Endothelial cell of umbilical vein (primary cell): ENCODE results near the gene C1orf167. TPM values are rescaled to one million over a fixed set of nuclear protein-coding genes. Genes with fewer than 3 reads are reported as not detected.

Experiments
- BruUV-seq: library from RNA; stranded (reverse); fragments of 400-500 nt; replicated peaks from 2 replicates; lab custom pipeline; 2021; lab: Mats Ljungman, UMichigan
- CTCF ChIA-PET: fragments of 300-600, 350-600 bp; sonication (Branson Sonifier 250); formaldehyde crosslinking; loops from one replicate; lab custom pipeline; 2021; ENCODE audit warnings: antibody characterized with exemption, inconsistent platforms; lab: Charles Lee
- POLR2A ChIA-PET: fragments of 300-600, 350-600 bp; sonication (Branson Sonifier 250); formaldehyde crosslinking; loops from one replicate; lab custom pipeline; 2021; ENCODE audit warnings: antibody characterized with exemption, inconsistent platforms; lab: Charles Lee
- DNase-seq: peaks from one replicate; pipeline ENCODE4 v3.0.0-alpha.2; 2011; ENCODE audit warnings: low read depth, low spot score
- FAIRE-seq: peaks from 2 replicates; lab custom pipeline; 2011; peaks lifted over from hg19 to GRCh38; lab: Jason Lieb, UNC
- H2AFZ ChIP-seq: 2 replicates; pipeline ENCODE4 v1.6.0; 2012; ENCODE audit warnings: low read depth, low read length, control low read depth, inconsistent platforms
- H3K27ac ChIP-seq: 2 replicates; pipeline ENCODE4 v1.5.1; 2011; ENCODE audit warnings: low read depth, mild to moderate bottlenecking, control low read depth, low read length, moderate library complexity; ENCODE audit not compliant: insufficient read depth
- H3K27me3 ChIP-seq, 2 experiments: 2 replicates each; pipeline versions ENCODE4 v1.6.0 to v1.6.1; 2011; ENCODE audit warnings: low read length in 2 of 2, mixed read lengths in 1 of 2; ENCODE audit not compliant: control insufficient read depth in 2 of 2, insufficient read depth in 2 of 2
- H3K36me3 ChIP-seq, 2 experiments: 2 replicates in 1 of 2; 3 replicates in 1 of 2; pipeline ENCODE4 v1.5.1; 2011; ENCODE audit warnings: low read length in 2 of 2, mild to moderate bottlenecking in 1 of 2, moderate library complexity in 1 of 2; ENCODE audit not compliant: control insufficient read depth in 2 of 2, insufficient read depth in 2 of 2; ENCODE audit errors: extremely low read depth in 1 of 2
- H3K4me1 ChIP-seq: 3 replicates; pipeline ENCODE4 v1.5.1; 2011; ENCODE audit warnings: mild to moderate bottlenecking, low read length; ENCODE audit not compliant: control insufficient read depth, insufficient read depth; ENCODE audit errors: extremely low read depth
- H3K4me2 ChIP-seq: 2 replicates; pipeline ENCODE4 v1.6.1; 2011; ENCODE audit warnings: low read length, control low read depth, mixed read lengths; ENCODE audit not compliant: insufficient read depth
- H3K4me3 ChIP-seq, 3 experiments: fragments of 200-600 bp in 1 of 3; sonication (generic), shearing (Covaris generic) in 1 of 3; replicated peaks in 1 of 3; 2 replicates each; pipeline ENCODE4 v1.5.1; 2011 to 2016; ENCODE audit warnings: control low read depth in 3 of 3, low read length in 3 of 3, mild to moderate bottlenecking in 2 of 3, inconsistent platforms in 1 of 3, low read depth in 1 of 3, moderate library complexity in 1 of 3; ENCODE audit not compliant: insufficient read depth in 1 of 3
- H3K79me2 ChIP-seq: 2 replicates; pipeline ENCODE4 v1.6.0; 2012; ENCODE audit warnings: low read length, inconsistent platforms; ENCODE audit not compliant: control insufficient read depth, insufficient read depth
- H3K9ac ChIP-seq: replicated peaks from 2 replicates; pipeline ENCODE3; 2011; ENCODE audit warnings: low read length, control low read depth; ENCODE audit not compliant: insufficient read depth; ENCODE audit errors: extremely low read depth
- H3K9me1 ChIP-seq: replicated peaks from 3 replicates; pipeline ENCODE4 v1.6.0; 2011; ENCODE audit warnings: mild to moderate bottlenecking, low read length; ENCODE audit not compliant: control insufficient read depth, insufficient read depth; ENCODE audit errors: extremely low read depth
- H3K9me3 ChIP-seq: replicated peaks from 2 replicates; pipeline ENCODE4 v1.5.1; 2012; ENCODE audit warnings: low read length, inconsistent platforms; ENCODE audit not compliant: control insufficient read depth, insufficient read depth
- H4K20me1 ChIP-seq: replicated peaks from 2 replicates; pipeline ENCODE3; 2011; ENCODE audit warnings: mild to moderate bottlenecking, low read length; ENCODE audit not compliant: control insufficient read depth, insufficient read depth; ENCODE audit errors: extremely low read depth
- CTCF ChIP-seq, 2 donors: IDR thresholded peaks; 1 replicate in 1 of 2; 2 replicates in 1 of 2; pipeline ENCODE4 v1.5.1; 2011; ENCODE audit warnings: low read length in 2 of 2, mild to moderate bottlenecking in 2 of 2, moderate library complexity in 2 of 2, control low read depth in 1 of 2, inconsistent platforms in 1 of 2, low read depth in 1 of 2; ENCODE audit not compliant: insufficient read depth in 1 of 2; ENCODE audit errors: extremely low read depth in 1 of 2
- EZH2 ChIP-seq: IDR thresholded peaks from 2 replicates; pipeline ENCODE4 v1.6.1; 2012; ENCODE audit warnings: borderline replicate concordance, low read depth, mild to moderate bottlenecking, moderate library complexity, low read length, inconsistent platforms; ENCODE audit not compliant: severe bottlenecking
- FOS ChIP-seq: IDR thresholded peaks from 2 replicates; pipeline ENCODE4 v1.6.1; 2011; ENCODE audit warnings: mild to moderate bottlenecking, low read length, moderate library complexity, borderline replicate concordance; ENCODE audit not compliant: insufficient read depth
- GATA2 ChIP-seq: IDR thresholded peaks from 2 replicates; pipeline ENCODE4 v1.7.0; 2011; ENCODE audit warnings: low read depth, mild to moderate bottlenecking, moderate library complexity, mixed read lengths, low read length; ENCODE audit not compliant: insufficient read length, insufficient read depth
- JUN ChIP-seq: IDR thresholded peaks from 2 replicates; pipeline ENCODE4 v1.6.1; 2011; ENCODE audit warnings: borderline replicate concordance, low read depth; ENCODE audit not compliant: insufficient read length, insufficient read depth
- MAX ChIP-seq: IDR thresholded peaks from 2 replicates; pipeline ENCODE4 v1.6.1; 2011; ENCODE audit not compliant: insufficient read depth, insufficient read length
- MYC ChIP-seq: IDR thresholded peaks from one replicate; pipeline ENCODE4 v1.6.1; 2011; ENCODE audit warnings: mild to moderate bottlenecking, low read depth, low read length
- POLR2A ChIP-seq: IDR thresholded peaks from 2 replicates; pipeline ENCODE4 v1.6.1; 2012; ENCODE audit warnings: low read depth, mild to moderate bottlenecking, control low read depth, low read length
- POLR2AphosphoS5 ChIP-seq: IDR thresholded peaks from 2 replicates; pipeline ENCODE4 v1.6.1; 2012; ENCODE audit warnings: low read depth, mild to moderate bottlenecking, control low read depth, low read length, moderate library complexity; ENCODE audit not compliant: insufficient read depth
- dilution Hi-C: fragments of 300-500 bp; cut with MboI; formaldehyde crosslinking; loops from one replicate; pipeline ENCODE4 v1.15.0; 2019; ENCODE audit warnings: low sequenced_read_pairs; ENCODE audit not compliant: extremely low pct_ligation_motif_present
- intact Hi-C: fragments of 100-400 bp; cut with micrococcal nuclease; formaldehyde crosslinking; loops from one replicate; pipeline ENCODE4 v1.10.0; 2022
- polyA plus RNA-seq, 4 experiments: library from polyadenylated mRNA; depleted of rRNA in 3 of 4; stranded (reverse) in 3 of 4; unstranded in 1 of 4; fragments of >200 nt; gene quantifications; 2 replicates each; pipeline versions ENCODE4 v1.2.1 to v1.2.3, GENCODE V29; 2011 to 2012; ENCODE audit warnings: missing spikeins in 1 of 4
- total RNA-seq: library from RNA; stranded (reverse); gene quantifications from 2 replicates; pipeline ENCODE4 v1.2.3, GENCODE V29; 2021

The C1orf167 gene
- total and polyA plus RNA-seq, 2 donors (not counting 3 experiments of a cell fraction or from before 2014, with no cell fraction given), result not detected

- Histone ChIP-seq H3K36me3 (peaks cover 0 to 7% of the 10 kb centered on the region in 2 experiments), H3K79me2 (no peaks in the 10 kb centered on the region), H3K9me3 (no peaks in the 10 kb centered on the region), H2AFZ (no peak overlapping the region), H3K9me1 (no peaks in the 10 kb centered on the region), H3K27me3 (no peaks in the 10 kb centered on the region), H4K20me1 (no peaks in the 10 kb centered on the region), H3K4me2 (no peak overlapping the region), H3K4me3 (no peak overlapping the region), H3K4me1 (no peaks in the 10 kb centered on the region), H3K27ac (no peak overlapping the region), H3K9ac (no peak overlapping the region)
- ChIA-PET CTCF (no interaction called here), POLR2A (no interaction called here)
- DNase-seq, result no peak
- dilution Hi-C loops, result no loop called here
- intact Hi-C loops, result no loop called here
- FAIRE-seq, result no peak
- TF ChIP-seq JUN (no peak), EZH2 (no peak), FOS (no peak), CTCF (IDR thresholded peaks at IDR 0.05; ENCODE audit: extremely low read depth in 1 of 2, insufficient read depth in 1 of 2, low read depth in 1 of 2, low read length in 2 of 2) (no peak), POLR2AphosphoS5 (no peak), MYC (no peak), GATA2 (no peak), MAX (no peak), POLR2A (no peak)
- no TSS peak for BruUV-seq
These were observed 10.9 kb upstream of the C1orf167 start for GRCh38 chr1:11751087-11751486.
